Tibial nerve (tissue), 4 donors: ENCODE measurements around the gene OTP. TPM values are rescaled to one million over a fixed set of nuclear protein-coding genes. Genes with fewer than 3 reads are reported as not detected.

Experiments used
- DNase-seq, 2 donors: peaks; one replicate each; pipeline ENCODE4 v3.0.0-alpha.2; 2019; ENCODE audit warnings: low spot score in 2 of 2
- H3K27ac ChIP-seq, 4 donors: fragments of 200-600 bp; sonication (generic) in 3 of 4; one replicate each; pipeline ENCODE4 v1.5.1; 2017 to 2019; ENCODE audit warnings: mild to moderate bottlenecking in 1 of 4
- H3K27me3 ChIP-seq, 2 donors: fragments of 200-600 bp; sonication (generic) in 1 of 2; one replicate each; pipeline versions ENCODE4 v1.5.1 to v1.6.0; 2017 to 2019
- H3K36me3 ChIP-seq, 3 donors: fragments of 200-600 bp; sonication (generic); one replicate each; pipeline ENCODE4 v1.5.1; 2018 to 2019
- H3K4me1 ChIP-seq, 4 donors: fragments of 200-600 bp; sonication (generic) in 3 of 4; one replicate each; pipeline ENCODE4 v1.5.1; 2017 to 2019
- H3K4me3 ChIP-seq, 4 donors: fragments of 200-600 bp; sonication (generic) in 3 of 4; one replicate each; pipeline ENCODE4 v1.5.1; 2017 to 2019; ENCODE audit warnings: mild to moderate bottlenecking in 1 of 4, moderate library complexity in 1 of 4
- H3K9me3 ChIP-seq, 4 donors: fragments of 200-600 bp; sonication (generic) in 3 of 4; one replicate each; pipeline ENCODE4 v1.5.1; 2017 to 2019
- EP300 ChIP-seq, 2 donors: sonication (generic); formaldehyde crosslinking; IDR thresholded peaks; one replicate each; pipeline ENCODE4 v1.6.1; 2017; ENCODE audit warnings: antibody characterized with exemption in 2 of 2, mild to moderate bottlenecking in 1 of 2
- POLR2A ChIP-seq, 2 donors: fragments of 450-650 bp; IDR thresholded peaks; one replicate each; pipeline ENCODE4 v1.6.1; 2017; ENCODE audit warnings: antibody characterized with exemption in 2 of 2, mild to moderate bottlenecking in 2 of 2, moderate library complexity in 2 of 2
- WGBS, 2 donors: methylation state at CpG; one replicate each; pipeline ENCODE4 v1.1.5; 2018; 5-methylcytosine and 5-hydroxymethylcytosine counted together
- total RNA-seq, 4 donors: library from RNA; depleted of rRNA; stranded (reverse); fragments of >200 nt; gene quantifications; one replicate each; pipeline ENCODE4 v1.1.0, GENCODE V29; 2016
- TF ChIP-seq, protein P1 (sequence below), 5 experiments: fragments of 200-600 bp in 3 of 5; fragments of 450-650 bp in 2 of 5; sonication (generic) in 3 of 5; IDR thresholded peaks; one replicate each; pipeline ENCODE4 v1.5.1; 2016 to 2019; ENCODE audit warnings: antibody characterized with exemption in 5 of 5, mild to moderate bottlenecking in 3 of 5, moderate library complexity in 2 of 5

Gene OTP
- total RNA-seq, 4 donors from 2014 or later: not detected

DNA sequence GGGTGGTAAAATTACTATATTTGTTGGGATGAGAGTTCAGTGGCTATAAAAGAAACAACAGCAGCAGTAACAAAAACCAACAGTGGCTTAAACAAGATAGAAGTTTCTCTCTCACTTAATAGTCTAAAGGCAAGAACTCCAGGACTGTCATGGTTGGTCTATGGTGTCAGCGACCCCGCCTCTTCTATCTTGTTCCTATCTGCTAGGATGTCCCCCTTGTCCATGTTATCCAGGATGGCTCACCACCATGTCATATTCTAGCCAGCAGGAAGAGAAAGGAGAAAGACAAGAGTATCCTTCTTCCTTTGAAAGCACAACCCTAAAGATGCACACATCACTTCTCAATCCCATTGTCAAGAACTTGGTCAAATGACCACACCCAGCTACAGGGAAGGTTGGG, 11.3 kb upstream of the OTP start:
- Histone ChIP-seq H3K4me1 (peaks cover 0 to 11% (median 2%) of the 10 kb centered on the region in 4 donors), H3K36me3 (no peaks in the 10 kb centered on the region), H3K4me3 (no peak overlapping the region), H3K9me3 (peaks cover 0 to 2% (median 0%) of the 10 kb centered on the region in 4 donors), H3K27me3 (peaks cover 0 to 33% of the 10 kb centered on the region in 2 donors), H3K27ac (no peak overlapping the region)
- TF ChIP-seq POLR2A (IDR thresholded peaks at IDR 0.05): no peak
- TF ChIP-seq, protein P1, sequence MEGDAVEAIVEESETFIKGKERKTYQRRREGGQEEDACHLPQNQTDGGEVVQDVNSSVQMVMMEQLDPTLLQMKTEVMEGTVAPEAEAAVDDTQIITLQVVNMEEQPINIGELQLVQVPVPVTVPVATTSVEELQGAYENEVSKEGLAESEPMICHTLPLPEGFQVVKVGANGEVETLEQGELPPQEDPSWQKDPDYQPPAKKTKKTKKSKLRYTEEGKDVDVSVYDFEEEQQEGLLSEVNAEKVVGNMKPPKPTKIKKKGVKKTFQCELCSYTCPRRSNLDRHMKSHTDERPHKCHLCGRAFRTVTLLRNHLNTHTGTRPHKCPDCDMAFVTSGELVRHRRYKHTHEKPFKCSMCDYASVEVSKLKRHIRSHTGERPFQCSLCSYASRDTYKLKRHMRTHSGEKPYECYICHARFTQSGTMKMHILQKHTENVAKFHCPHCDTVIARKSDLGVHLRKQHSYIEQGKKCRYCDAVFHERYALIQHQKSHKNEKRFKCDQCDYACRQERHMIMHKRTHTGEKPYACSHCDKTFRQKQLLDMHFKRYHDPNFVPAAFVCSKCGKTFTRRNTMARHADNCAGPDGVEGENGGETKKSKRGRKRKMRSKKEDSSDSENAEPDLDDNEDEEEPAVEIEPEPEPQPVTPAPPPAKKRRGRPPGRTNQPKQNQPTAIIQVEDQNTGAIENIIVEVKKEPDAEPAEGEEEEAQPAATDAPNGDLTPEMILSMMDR (IDR thresholded peaks at IDR 0.05): no peak
- DNase-seq: no peak
- 86 to 89% methylated on average over 2 of the region's 2 CpGs for WGBS, 2 donors

DNA sequence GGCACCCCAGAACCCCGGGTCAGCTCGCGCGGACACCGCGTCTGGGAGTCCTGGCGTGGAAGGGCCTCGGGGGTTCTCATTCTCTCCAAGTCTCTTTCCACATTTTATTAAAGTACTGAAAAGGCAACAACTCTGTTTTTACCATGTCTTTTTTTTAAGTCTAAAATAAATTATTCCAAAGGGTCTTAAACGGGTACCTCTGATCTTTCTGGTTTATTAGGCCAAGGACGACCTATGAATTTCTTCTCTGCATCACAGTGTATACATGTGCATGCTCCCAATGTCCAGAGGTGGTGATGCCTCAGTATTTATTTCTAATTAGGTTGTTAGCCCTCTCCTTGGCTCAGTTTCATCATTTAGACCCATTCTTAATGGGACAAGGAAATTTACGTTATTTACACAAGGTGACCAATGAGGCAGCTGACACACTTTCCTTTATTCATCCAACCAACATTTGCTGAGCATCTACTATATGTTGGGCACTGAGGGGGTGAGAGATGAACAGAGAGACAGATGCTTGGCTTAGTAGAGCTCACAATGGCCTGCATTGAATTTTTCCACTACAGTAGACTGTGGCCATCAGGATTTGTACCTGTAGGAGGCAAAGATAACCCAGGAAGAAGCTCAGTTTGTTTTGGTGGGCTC, 7.6 kb upstream of the OTP start:
- 54 to 56% methylated on average over 11 of the region's 11 CpGs for WGBS, 2 donors
- Histone ChIP-seq H3K27ac (no peak overlapping the region), H3K4me3 (peak overlapping the region in 1 of 4 donors; percentile 43), H3K36me3 (no peaks in the 10 kb centered on the region), H3K4me1 (peaks cover 0 to 30% (median 15%) of the 10 kb centered on the region in 4 donors), H3K9me3 (no peaks in the 10 kb centered on the region), H3K27me3 (peaks cover 11 to 61% of the 10 kb centered on the region in 2 donors)
- TF ChIP-seq POLR2A (IDR thresholded peaks at IDR 0.05): no peak
- no peak for TF ChIP-seq EP300 (IDR thresholded peaks at IDR 0.05)
- TF ChIP-seq, protein P1 (IDR thresholded peaks at IDR 0.05): no peak
- no peak for DNase-seq

DNA sequence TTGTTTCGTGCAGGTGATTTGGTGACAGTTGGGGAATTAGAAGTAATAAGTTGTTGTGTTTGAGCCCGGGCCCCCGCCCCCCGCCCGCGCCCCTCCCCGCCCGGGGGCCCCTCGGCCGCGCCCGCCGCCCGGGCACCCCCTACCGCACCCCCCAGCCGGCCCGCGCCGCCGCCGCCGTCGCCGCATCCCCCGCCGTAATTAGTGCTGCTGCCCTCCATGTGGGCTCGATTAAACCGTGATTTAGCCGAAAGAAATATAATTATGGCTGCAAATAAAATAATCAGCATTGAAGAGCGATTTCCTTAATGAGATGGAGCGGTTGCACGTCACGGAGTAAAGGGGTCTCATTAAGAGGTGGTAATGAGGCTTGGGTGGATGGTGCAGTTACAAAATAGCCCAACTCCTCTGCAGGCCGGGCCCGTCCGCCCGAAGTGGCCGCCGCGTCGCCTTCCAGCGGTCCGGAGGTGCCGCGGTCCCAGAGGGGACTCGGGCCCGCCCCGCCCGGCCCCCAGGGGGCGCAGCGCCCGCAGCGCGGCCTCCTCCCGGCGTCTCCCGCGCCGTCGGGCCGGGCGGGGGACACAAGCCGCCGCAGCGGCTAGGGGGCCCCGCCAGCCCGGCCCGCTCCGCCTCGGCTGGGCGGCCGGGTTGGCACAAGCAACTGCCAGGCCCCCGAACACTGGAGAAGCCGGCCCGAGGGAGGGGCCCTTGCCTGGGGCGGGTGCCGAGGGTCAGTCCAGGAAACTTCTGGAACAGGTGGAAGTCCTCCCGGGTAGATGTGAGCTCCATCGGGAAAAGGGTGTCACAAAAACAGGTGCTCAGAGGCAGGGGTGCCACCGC, 6.9 kb upstream of the OTP start:
- TF ChIP-seq EP300 (IDR thresholded peaks at IDR 0.05): no peak
- TF ChIP-seq, protein P1 (IDR thresholded peaks at IDR 0.05): peak; percentile 20 to 79 (median 65)
- Histone ChIP-seq H3K27me3 (peaks cover 11 to 65% of the 10 kb centered on the region in 2 donors), H3K9me3 (no peaks in the 10 kb centered on the region), H3K4me3 (peak overlapping the region in 1 of 4 donors; percentile 43), H3K27ac (no peak overlapping the region), H3K4me1 (peaks cover 0 to 37% (median 15%) of the 10 kb centered on the region in 4 donors), H3K36me3 (no peaks in the 10 kb centered on the region)
- 4% methylated on average over 35 to 36 of the region's 80 CpGs for WGBS, 2 donors
- DNase-seq: no peak

DNA sequence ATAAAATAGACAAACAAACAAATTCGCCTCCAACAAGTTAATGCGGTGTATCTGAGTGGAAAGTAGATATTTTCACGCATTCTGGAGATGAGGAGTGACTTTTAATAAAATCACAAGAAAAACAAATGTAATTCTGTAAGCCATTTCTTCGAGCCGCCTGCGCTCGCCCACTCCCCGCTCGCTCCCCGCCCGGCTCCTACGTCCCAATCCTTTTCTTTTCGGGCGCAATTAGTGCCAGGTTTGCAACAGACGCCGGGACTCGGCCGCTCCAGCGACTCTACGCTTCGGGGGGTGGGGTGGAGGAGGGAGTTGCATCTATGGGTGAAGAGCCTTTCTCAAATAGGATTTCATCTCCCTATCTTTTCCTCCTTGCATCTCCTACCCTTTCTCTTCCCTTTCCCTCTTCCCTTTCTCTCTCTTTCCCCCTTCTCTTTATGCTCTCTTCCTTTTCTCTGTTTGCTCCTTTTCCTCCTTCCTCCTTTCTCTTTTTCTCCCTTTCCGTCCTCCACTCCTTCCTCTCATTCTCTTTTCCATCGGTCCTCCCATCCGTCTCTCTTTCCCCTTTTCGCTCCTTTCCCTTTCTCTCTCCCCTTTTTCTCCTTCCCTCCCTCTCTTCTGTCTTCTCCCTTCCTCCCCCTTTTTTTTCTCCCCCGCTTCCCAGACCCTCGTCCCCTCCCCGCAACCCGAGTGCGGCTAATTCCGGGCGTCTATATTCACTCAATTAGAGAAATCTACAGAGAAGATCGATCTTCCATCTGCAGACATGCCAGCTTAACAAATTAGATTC, 6.1 kb upstream of the OTP start:
- peaks cover 0 to 45% (median 15%) of the 10 kb centered on the region in 4 donors for H3K4me1 ChIP-seq
- H3K27me3 ChIP-seq: peaks cover 11 to 66% of the 10 kb centered on the region in 2 donors
- peak overlapping the region in 1 of 4 donors; percentile 43 for H3K4me3 ChIP-seq
- no peaks in the 10 kb centered on the region for H3K36me3 ChIP-seq
- no peak for DNase-seq
- no peaks in the 10 kb centered on the region for H3K9me3 ChIP-seq
- TF ChIP-seq, protein P1 (IDR thresholded peaks at IDR 0.05): no peak
- no peak for TF ChIP-seq EP300 (IDR thresholded peaks at IDR 0.05)
- 7% methylated on average over 33 of the region's 33 CpGs for WGBS, 2 donors
- no peak overlapping the region for H3K27ac ChIP-seq
